ENCODE measurements around the gene DRC1.
"Not testable (repeated sequence)": the region's sequence is repeated elsewhere in the genome, so short reads cannot be mapped to it uniquely, and the experiment has no call there.

Gene DRC1

DNA sequence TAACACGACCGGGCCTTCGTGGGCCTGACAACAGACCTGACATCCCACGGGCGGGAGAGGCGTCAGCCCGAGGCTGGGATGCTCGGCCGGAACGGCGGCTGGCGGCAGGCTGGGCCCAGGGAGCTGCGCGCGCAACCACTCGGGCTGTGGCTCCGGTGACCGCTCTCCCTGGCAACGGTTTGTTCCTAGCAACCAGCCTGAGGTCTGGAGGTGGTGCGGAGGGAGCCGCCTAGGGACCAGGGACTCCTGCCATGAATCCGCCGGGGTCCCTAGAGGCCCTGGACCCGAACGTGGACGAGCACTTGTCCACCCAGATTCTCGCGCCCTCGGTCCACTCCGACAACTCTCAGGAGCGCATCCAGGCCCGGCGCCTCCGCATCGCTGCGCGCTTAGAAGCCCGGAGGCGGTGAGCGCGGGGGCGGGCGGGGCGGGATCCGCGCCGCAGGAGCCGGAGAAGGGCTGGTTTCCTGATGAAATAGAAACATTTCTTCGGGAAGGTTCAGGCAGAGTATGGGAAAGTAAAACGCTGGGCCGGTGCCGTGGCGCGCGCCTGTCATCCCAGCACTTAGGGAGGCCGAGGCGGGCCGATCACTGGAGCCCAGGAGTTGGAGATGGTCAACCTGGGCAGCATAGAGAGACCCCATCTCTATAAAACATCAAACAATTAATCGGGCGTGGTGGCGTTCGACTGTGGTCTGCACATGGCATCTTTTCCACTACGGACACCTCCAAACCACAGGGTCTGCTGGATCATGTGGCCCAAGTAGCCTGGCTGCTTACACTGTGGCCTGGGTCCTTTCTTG is at the start of gene DRC1:
DRC1 (plus strand) TSS at position 182 of the 803 bp plus-strand sequence; CDS start at position 252, 70 bp downstream.
- Histone ChIP-seq H3K27me3 (ENCODE audit: insufficient read depth, low read depth, severe bottlenecking) (no peaks in the 10 kb centered on the region), H3K27ac (no peak within 1 kb of the TSS)

DNA sequence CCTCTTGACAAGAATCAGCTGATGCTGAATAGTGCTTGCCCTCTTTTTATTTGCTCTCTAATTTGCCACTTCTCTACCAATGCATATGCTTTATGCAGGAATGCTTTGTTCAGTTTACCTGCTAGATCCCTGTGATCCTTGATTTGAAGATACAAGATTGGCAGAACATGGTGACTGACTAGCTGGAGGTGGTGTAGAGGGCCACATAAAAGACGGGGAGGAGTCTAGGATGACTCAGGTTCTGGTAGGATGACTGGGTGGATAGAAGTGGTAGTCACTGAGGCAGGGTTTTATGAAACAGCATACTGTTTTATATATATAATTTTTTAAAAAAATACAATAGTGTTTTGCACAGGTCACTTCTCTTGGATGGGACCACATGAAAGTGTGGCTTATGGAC is 48.8 kb upstream of the DRC1 start:
- H3K9me3 ChIP-seq (ENCODE audit: severe bottlenecking) = no peaks in the 10 kb centered on the region
- H3K27me3 ChIP-seq (ENCODE audit: insufficient read depth, low read depth, severe bottlenecking) = no peaks in the 10 kb centered on the region
- TF ChIP-seq, protein P1, sequence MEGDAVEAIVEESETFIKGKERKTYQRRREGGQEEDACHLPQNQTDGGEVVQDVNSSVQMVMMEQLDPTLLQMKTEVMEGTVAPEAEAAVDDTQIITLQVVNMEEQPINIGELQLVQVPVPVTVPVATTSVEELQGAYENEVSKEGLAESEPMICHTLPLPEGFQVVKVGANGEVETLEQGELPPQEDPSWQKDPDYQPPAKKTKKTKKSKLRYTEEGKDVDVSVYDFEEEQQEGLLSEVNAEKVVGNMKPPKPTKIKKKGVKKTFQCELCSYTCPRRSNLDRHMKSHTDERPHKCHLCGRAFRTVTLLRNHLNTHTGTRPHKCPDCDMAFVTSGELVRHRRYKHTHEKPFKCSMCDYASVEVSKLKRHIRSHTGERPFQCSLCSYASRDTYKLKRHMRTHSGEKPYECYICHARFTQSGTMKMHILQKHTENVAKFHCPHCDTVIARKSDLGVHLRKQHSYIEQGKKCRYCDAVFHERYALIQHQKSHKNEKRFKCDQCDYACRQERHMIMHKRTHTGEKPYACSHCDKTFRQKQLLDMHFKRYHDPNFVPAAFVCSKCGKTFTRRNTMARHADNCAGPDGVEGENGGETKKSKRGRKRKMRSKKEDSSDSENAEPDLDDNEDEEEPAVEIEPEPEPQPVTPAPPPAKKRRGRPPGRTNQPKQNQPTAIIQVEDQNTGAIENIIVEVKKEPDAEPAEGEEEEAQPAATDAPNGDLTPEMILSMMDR (IDR thresholded peaks at IDR 0.05; ENCODE audit: low read depth, low read length) = no peak
- H3K27ac ChIP-seq = no peak overlapping the region
- H3K36me3 ChIP-seq = peaks cover 13% of the 10 kb centered on the region
- no peak overlapping the region for H3K4me3 ChIP-seq (ENCODE audit: low read depth, low read length)
- DNase-seq = no peak

More for the DNA sequence above, at the start of gene DRC1:
- no peak within 1 kb of the TSS for H3K4me3 ChIP-seq (ENCODE audit: low read depth, low read length)
- TF ChIP-seq, protein P1 (IDR thresholded peaks at IDR 0.05; ENCODE audit: low read depth, low read length) = no peak
- no peak for DNase-seq
- H3K36me3 ChIP-seq = no peaks in the 10 kb centered on the region
- H3K9me3 ChIP-seq (ENCODE audit: severe bottlenecking) = no peaks in the 10 kb centered on the region

DNA sequence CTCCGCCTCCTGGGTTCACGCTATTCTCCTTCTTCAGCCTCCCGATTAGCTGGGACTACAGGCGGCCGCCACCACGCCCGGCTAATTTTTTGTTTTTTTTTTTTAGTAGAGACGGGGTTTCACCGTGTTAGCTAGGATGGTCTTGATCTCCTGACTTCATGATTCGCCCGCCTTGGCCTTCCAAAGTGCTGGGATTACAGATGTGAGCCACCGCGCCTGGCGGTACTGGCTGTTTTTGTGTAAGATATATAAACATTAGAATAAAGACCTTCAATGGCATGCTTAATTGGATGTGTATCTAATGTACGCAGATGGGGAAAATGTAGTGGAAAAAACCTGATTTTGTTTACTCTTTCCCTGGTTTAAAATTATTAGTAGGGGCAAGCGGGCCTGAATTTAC is 47.3 kb upstream of the DRC1 start:
- not testable (repeated sequence) for H3K9me3 ChIP-seq (ENCODE audit: severe bottlenecking); H3K27ac ChIP-seq; H3K4me3 ChIP-seq (ENCODE audit: low read depth, low read length); DNase-seq; H3K27me3 ChIP-seq (ENCODE audit: insufficient read depth, low read depth, severe bottlenecking)
- H3K36me3 ChIP-seq = peaks cover 18% of the 10 kb centered on the region

DNA sequence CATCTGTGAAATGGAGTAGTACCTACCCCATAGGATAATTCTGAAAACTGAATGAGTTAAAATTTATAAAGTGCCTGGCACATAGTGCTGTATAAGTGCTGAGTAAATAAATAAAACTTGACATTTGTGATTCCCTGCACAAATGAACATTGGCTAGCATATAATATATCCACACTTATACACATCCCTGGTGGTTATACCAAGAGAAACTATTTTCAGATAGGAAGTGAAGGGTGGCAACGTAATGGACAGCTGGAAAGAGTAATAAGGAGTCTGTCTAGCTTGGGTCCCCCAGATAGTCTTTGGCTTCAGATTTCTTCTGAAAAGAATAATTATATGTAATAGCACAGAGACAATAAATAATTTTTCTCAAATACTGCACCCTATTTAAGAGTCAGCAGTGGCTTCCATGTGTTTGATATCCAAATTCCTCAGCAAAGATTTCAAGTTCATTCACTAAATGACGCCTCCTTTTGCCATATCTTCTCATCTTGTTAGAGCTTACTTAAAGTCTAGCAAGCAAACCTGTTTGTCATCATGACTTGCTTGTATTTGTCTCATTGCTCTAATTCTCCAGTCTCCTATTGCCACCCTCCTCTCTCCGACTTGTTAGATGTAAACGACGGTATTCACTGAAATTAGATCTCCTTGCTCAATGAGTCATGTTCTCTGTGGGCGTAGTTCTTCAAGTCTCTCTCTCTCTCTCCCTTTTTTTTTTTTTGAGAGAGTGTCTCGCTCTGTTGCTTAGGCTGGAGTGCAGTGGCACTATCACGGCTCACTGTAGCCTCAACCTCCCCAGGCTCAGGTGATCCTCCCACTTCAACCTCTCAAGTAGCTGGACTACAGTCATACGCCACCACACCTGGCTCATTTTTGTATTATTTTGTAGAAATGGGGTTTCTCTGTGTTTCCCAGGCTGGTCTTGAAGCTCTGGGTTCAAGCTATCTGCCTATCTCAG is 46.4 kb upstream of the DRC1 start:
- Histone ChIP-seq H3K27ac (no peak overlapping the region), H3K36me3 (peaks cover 16% of the 10 kb centered on the region), H3K27me3 (ENCODE audit: insufficient read depth, low read depth, severe bottlenecking) (no peaks in the 10 kb centered on the region), H3K4me3 (ENCODE audit: low read depth, low read length) (no peak overlapping the region), H3K9me3 (ENCODE audit: severe bottlenecking) (no peaks in the 10 kb centered on the region)
- DNase-seq = no peak
- TF ChIP-seq, protein P1 (IDR thresholded peaks at IDR 0.05; ENCODE audit: low read depth, low read length) = no peak

DNA sequence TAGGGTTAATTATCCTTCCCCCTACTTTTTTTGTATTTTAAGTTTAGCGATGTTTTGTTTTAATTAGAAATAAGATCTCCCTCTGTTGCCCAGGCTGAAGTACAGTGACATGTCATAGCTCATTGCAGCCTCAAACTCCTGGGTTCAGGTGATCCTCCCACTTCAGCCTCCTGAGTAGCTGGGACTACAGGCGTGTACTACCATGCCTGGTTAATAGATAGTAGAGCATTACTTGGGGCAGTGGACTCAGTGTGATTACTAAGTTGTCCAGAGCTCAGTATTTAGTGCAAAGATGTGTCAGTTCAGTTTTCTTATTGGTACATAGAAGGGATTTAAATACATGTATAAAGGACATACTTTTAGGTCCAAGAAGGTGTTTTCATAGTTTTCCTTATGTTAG is 45.6 kb upstream of the DRC1 start:
- H3K36me3 ChIP-seq = peaks cover 13% of the 10 kb centered on the region
- no peak for DNase-seq
- H3K27ac ChIP-seq = no peak overlapping the region
- TF ChIP-seq, protein P1 (IDR thresholded peaks at IDR 0.05; ENCODE audit: low read depth, low read length) = no peak
- no peaks in the 10 kb centered on the region for H3K9me3 ChIP-seq (ENCODE audit: severe bottlenecking)
- no peaks in the 10 kb centered on the region for H3K27me3 ChIP-seq (ENCODE audit: insufficient read depth, low read depth, severe bottlenecking)
- H3K4me3 ChIP-seq (ENCODE audit: low read depth, low read length) = no peak overlapping the region

DNA sequence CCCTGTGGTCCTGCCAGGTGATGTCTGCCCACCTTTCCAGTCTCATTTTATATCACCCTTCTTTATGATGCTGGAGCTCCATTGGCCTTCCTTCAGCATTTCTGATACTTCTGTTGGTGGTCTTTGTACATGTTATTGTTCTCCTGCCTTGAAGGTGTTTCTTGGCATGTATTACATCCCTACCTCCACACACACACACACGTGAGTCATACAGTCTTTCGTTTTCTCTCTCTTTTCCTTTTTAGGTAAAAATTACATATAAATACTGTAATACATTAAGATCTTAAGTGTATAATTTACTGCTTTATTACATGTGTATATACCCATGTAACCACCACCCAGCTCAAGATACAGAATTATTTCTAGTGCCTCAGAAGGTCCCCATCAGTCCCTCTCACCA is 44.9 kb upstream of the DRC1 start:
- TF ChIP-seq, protein P1 (IDR thresholded peaks at IDR 0.05; ENCODE audit: low read depth, low read length) = no peak
- no peaks in the 10 kb centered on the region for H3K9me3 ChIP-seq (ENCODE audit: severe bottlenecking)
- peaks cover 14% of the 10 kb centered on the region for H3K36me3 ChIP-seq
- H3K27ac ChIP-seq = no peak overlapping the region
- no peaks in the 10 kb centered on the region for H3K27me3 ChIP-seq (ENCODE audit: insufficient read depth, low read depth, severe bottlenecking)
- no peak for DNase-seq
- no peak overlapping the region for H3K4me3 ChIP-seq (ENCODE audit: low read depth, low read length)
